H54 (cell line): Measurements from ENCODE around the gene OGFOD3.
A peak's percentile ranks its signal among the peaks of the same experiment; 100 is the strongest.
"Not testable (repeated sequence)": the region's sequence is repeated elsewhere in the genome, so short reads cannot be mapped to it uniquely, and the experiment has no call there.

ENCODE experiments used
- DNase-seq: peaks from one replicate; pipeline ENCODE4 v3.0.0; 2011; ENCODE audit warnings: low spot score, mixed read lengths; ENCODE audit not compliant: insufficient read length
- FAIRE-seq: peaks from 3 replicates; lab custom pipeline; 2011; peaks lifted over from hg19 to GRCh38; lab: Jason Lieb, UNC
- POLR2A ChIP-seq: IDR thresholded peaks from 2 replicates; pipeline ENCODE4 v1.6.1; 2011; ENCODE audit warnings: low read depth, mild to moderate bottlenecking, low read length

The OGFOD3 gene, protein sequence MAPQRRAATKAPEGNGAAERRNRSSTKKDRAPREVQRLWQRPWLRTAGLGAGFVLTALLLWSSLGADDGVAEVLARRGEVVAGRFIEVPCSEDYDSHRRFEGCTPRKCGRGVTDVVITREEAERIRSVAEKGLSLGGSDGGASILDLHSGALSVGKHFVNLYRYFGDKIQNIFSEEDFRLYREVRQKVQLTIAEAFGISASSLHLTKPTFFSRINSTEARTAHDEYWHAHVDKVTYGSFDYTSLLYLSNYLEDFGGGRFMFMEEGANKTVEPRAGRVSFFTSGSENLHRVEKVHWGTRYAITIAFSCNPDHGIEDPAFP

DNA sequence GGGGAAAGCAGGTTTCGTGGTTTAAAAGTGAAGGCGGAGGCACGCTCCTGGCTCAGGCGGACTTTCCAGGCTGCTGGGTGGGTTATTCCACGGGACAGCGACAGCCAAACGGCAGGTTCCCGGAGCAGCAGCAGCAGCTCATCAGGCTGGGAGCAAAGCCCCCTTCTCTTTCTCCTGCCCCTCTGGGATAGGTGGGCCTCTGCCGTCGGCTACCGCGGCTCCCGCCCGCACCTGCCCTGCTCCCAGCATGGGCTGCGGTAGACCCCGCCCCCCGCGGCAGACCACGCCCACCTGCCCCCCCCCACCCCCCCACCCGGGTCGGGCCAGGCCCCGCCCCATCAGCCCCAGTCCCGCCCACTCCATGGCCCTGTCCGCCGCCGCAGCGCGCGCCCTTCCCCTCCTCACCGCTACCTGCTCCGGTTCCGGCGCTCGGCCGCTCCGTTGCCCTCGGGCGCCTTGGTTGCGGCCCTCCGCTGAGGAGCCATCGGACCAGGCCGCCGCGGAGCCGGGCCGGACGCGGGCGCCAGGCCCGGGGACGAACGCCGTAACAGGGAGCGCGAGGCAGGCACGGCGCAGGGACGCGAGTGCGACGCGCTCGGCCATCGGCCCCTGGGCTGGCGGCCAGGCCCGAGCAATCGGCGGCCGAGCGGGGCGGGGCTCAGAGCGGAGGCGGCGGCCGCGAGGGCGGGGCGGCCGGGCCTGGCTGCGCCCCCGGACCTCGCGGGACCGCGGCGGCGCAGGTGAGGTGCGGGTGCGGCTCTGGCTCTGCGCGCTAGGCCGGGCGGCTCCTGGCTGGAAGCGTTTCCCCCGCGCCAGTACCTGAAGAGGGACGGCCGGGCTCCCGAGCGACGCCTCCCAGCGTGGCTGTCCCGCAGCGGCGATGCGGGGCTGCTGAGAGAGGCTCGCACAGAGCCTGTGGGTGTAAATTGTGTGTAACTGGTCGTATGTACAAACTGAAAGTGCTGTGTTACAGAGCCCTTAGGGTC is at the start of gene OGFOD3, which contains the start of gene HEXD:
Gene OGFOD3, minus strand, starts transcription at position 586 of the 986 bp plus-strand sequence. Its CDS starts 101 bp downstream, at position 485.
Gene HEXD, plus strand, starts transcription at position 347 of the 986 bp plus-strand sequence. CDS start 1,453 bp downstream, outside the sequence.
- peak; percentile 87 for TF ChIP-seq POLR2A
- DNase-seq, result peak; percentile 82
- FAIRE-seq, result no peak

DNA sequence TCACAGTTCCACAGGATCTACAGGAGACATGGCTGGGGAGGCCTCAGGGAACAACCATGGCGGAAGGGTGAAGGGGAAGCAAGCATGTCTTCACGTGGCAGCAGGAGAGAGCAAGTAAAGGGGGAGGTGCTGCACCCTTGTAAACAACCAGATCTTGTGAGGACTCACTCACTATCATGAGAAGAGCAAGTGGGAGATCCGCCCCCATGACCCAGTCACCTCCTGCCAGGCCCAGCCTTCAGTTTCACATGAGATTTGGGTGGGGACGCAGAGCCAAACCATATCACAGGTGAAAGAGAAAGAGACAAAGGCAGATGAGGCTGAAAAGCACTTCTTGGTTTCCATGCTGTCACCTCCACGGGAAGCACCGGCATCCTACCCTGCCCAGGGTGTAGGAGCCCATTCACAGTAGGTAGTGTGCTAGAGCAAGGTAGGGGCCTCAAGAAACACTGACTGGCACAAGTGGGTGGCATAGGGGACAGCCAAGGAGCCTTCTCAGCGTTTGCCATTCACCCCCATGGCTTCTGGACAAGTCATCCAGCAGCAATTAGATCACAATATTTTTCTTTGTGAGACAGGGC is 46.7 kb upstream of the OGFOD3 start:
- FAIRE-seq, result no peak
- no peak for TF ChIP-seq POLR2A
- DNase-seq, result no peak

DNA sequence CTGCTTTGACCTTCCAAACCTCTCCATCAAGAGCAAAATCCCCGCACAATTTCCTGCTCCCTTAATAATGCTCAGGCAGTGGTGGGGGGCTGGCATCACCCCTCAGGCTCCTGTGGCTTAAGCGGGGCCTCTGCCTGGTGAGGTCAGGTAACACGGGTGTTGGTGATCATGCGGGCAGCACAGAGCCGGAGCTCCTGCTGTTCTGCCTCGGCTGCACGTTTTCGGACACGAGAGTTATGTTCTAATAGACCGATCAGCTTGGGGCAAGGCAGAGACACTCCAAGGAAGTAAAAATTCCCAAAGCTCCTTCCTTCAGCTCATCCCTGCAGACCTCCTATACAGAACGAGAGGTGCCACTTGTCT is 46.2 kb upstream of the OGFOD3 start:
- DNase-seq, result no peak
- TF ChIP-seq POLR2A, result no peak
- FAIRE-seq, result no peak

DNA sequence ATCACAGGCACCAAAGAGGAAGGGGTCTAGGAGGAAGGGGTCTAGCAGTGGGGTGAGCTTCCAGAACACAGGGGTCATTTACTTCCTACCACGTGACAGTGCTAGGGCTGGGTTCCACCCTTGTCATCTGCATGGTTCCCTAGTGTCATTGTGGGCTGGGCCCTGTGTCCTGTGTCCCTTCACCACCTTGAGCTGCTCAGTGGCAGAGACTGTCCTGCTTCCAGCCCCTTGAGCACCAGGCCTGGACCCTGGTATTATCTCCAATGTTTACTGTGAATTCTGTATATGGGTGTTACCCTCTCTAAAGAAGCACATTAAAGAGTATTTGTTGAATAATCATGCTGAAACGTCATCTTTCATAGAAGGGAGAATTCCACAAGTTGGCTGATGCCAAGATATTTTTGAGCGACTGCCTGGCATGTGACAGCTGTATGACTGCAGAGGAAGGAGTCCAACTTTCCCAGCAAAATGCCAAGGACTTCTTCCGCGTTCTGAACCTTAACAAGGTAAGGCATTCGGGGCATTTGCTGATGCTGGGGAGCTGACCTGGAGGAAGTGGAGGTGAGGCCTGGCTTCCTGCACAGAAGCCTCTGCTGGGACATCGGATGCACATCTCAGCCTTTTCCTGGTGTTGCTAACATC is 45.7 kb upstream of the OGFOD3 start:
- TF ChIP-seq POLR2A, result no peak
- FAIRE-seq (no peak), DNase-seq (no peak)

DNA sequence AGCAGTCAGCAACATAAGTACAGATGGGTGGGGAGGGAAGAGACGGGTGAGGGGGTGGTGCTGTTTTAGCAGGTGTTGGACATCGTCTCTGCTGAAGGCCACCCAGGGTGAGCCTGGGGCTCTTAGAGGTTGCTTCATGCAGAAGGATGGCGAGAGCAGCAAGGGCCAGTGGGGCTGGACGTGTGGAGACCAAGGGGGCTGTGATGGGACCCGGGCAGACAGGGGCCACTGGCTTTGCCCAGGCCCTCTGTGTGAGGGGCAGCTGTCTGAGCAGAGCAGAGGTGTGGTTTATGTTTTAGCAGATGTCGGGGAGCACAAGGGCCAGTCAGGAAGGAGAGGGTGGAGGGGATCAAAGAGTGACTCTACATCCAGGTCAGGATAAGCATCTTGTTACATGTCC is 45.0 kb upstream of the OGFOD3 start:
- no peak for TF ChIP-seq POLR2A
- FAIRE-seq, result no peak
- DNase-seq, result no peak

DNA sequence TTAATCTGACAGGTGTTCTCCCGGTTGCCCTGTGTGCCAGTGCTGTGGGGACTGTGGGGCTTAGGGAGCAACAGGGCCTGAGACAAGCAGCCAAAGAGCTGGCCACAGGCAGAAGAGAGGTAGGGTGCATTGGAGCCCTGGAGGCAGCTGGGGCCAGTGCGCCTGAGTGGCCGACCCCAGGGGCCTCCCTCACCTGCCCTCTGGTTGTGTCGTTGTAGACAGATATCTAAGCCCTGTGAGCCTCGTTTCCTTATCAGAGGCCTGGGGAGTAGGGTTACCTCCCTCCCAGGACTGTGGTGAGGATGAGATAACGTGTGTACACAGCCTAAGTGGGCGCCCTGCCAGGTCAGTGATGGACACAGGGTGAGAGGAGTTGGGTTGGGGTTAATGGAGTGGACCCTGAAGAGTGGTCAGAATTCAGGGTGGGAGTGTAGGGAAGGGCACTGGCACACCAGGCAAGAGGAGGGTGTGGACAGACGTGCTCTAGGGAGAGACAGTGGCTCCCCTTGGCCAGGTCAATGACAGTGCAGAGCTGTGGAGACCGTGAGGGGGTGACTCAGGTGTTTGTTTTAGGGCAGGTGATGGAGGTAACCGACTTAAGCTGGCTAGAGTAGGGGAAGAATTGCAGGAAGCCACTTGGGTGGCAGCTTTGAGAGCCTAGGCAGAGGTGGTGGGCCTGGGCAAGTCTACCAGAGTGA is 43.6 kb upstream of the OGFOD3 start:
- DNase-seq (no peak), FAIRE-seq (no peak)
- TF ChIP-seq POLR2A, result no peak

DNA sequence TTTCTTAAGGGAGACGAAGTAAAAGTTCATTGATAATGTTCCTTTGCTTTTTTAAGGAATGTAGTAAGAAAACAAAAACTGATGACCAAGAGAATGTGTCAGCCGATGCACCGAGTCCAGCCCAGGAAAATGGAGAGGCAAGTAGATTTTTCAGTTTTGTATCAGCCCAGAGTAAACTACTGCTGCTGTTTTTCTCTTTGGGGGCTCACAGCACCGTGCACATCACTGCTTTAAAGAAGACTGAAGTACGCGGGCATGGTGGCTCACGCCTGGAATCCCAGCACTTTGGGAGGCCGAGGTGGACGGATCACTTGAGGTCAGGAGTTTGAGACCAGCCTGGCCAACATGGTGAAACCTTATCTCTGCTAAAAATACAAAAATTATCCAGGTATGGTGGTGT is 41.5 kb upstream of the OGFOD3 start:
- FAIRE-seq, DNase-seq: not testable (repeated sequence)

DNA sequence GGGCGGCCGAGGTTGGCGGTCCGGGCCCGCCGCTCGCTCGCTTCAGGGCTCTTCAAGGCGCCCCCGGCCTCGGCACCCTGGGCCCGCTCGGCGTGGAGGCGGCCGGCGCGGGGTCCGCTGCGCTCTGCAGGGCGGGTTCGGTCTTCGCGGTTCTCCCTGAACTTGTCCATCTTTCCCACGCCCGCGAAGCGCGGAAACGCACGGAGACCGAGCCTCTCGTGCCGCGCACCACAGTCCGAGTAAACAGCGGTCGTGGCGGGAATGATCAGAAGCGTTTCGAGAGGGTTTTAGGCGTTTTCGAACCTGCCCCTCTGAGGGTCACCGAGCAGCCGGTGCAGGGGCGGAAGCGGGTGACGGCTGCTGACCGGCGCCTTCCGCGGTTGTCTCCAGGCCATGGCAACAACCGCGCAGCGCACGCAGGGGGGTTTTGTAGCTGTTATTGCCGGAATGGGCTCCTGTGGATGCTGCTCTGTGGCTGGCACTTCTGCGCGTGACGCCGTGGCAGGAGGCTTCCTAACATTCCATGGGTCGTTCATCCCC is 40.6 kb upstream of the OGFOD3 start:
- FAIRE-seq (no peak), DNase-seq (no peak)
- TF ChIP-seq POLR2A, result no peak

DNA sequence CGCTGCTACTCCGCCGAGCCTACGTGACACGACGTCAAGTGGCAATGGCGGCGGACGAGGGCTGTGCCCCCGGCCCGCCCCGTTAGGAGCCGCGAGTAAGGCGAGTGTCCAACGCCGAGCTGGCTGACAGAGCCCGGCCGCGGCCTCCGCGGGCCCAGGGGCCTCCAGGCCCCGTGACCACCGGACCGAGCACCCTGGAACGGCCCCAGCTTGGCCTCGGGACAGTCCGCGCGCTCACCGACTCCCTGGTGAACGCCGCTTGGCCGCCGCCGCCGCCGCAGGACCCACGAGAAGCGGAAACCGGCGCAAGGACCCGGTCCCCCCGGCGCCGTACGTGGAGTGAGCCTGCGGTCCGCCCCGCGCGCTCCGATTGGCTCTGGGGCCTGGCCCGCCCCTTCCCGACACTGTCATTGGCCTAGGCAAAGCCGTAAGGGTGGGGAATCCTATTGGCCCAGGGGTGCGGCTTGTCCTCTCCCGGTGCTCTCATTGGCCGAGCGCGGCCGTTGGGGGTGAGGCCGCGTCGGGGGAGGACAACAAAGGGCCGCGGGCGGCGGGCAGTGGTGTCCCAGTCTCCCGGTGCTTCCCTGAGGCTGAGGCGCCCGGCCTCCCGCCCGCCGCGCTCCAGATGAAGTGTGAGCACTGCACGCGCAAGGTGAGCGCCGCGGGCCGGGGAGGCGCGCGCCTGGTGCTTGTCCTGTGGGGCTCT is 39.9 kb upstream of the OGFOD3 start, which contains the start of gene NARF:
Gene NARF, plus strand, starts transcription at position 563 of the 706 bp plus-strand sequence. Its CDS starts 63 bp downstream, at position 626.
- DNase-seq (peak; percentile 100), FAIRE-seq (no peak)
- TF ChIP-seq POLR2A, result peak; percentile 75

DNA sequence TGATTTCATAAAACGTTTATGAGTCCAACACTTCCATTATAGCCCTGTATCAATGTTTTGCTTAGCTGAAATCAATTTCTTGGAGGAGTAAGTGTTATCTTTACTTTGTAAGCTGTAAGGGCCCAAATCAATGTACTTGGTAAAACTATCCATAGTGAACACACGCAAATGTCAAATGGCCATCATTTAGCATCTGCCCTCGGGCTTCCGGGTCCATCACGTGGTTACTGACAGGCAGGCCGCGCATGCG is 39.5 kb upstream of the OGFOD3 start:
- no peak for FAIRE-seq
- DNase-seq, result no peak
- no peak for TF ChIP-seq POLR2A

DNA sequence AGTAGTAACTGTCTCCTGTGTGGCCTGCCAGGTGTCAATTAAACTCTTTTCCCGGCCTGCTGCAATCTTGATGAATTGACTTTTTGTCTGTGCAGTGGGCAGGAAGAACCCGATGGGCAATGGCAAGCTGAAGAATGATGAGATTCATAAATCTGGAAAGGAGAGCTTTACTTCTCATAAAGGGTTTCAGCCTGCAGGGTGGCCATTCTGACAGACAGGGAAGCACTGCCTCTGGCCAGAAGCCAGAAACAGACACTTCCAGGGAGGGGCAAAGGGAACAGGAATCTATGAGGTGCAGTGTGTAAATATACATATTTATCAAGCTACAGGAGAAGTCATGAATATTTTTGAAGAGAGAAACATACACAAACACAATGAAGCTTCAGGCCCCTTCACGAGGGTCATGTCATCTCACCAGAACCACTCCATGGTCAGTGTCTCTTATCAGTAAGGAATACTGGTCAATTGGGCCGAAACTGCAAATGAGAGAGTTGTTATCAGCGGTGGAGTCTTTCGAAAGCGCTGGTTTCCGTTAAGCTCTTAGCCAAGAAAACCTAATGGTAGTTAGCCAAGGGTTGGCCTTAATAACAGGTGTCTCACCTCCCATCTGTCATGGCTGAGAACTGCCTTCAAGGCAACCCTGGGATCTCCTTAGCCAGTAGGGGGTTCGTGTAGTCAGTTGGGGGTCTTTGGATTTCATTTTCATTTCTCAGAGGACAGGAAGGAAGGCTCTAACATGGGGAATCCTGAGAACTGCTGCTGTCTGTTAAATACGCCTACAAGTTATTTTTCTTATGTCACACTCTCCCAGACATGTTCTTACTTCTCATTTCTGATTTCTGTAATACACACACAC is 38.9 kb upstream of the OGFOD3 start:
- no peak for FAIRE-seq
- no peak for TF ChIP-seq POLR2A
- no peak for DNase-seq

DNA sequence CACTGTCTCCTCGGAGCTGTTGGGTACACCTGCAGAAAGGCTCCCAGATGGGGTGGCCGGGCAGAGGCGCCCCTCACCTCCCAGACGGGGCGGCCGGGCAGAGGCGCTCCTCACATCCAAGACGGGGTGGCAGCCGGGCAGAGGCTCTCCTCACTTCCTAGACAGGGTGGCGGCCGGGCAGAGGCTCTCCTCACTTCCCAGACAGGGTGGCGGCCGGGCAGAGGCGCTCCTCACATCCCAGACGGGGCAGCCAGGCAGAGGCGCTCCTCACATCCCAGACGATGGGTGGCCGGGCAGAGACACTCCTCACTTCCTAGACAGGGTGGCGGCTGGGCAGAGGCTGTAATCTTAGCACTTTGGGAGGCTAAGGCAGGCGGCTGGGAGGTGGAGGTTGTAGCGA is 35.3 kb upstream of the OGFOD3 start:
- not testable (repeated sequence) for FAIRE-seq, DNase-seq

DNA sequence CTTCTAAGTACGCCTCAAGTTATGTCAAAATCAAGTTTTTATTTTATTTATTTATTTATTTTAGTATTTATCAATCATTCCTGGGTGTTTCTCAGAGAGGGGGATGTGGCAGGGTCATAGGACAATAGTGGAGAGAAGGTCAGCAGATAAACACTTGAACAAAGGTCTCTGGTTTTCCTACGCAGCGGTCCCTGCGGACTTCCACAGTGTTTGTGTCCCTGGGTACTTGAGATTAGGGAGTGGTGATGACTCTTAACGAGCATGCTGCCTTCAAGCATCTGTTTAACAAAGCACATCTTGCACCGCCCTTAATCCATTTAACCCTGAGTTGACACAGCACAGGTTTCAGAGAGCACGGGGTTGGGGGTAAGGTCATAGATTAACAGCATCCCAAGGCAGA is 34.8 kb upstream of the OGFOD3 start:
- DNase-seq, FAIRE-seq: not testable (repeated sequence)
